A549 (cell line): Measurements from ENCODE around the gene TMEM131. TPM values are rescaled to one million over a fixed set of nuclear protein-coding genes. Genes with fewer than 3 reads are reported as not detected.

Source experiments
- ATAC-seq, 2 experiments: fragments of 200-7000 bp in 1 of 2; fragments of >200 bp in 1 of 2; cut with Nextera tagmentation in 1 of 2; cut with Tn5 transposase in 1 of 2; 3 replicates each; pipeline versions ENCODE4 v1.8.0 to v1.9.1; 2018 to 2020; ENCODE audit warnings: mild to moderate bottlenecking in 1 of 2, moderate library complexity in 1 of 2
- CTCF ChIA-PET: fragments of 300-600 bp; sonication (Branson Sonifier 250); formaldehyde crosslinking; extraction: SDS; loops from one replicate; lab custom pipeline; 2021; ENCODE audit warnings: antibody characterized with exemption, inconsistent platforms; lab: Yijun Ruan, JAX
- POLR2A ChIA-PET: fragments of 350-600 bp; formaldehyde crosslinking; extraction: SDS; loops from one replicate; lab custom pipeline; 2021; ENCODE audit warnings: antibody characterized with exemption, inconsistent platforms; lab: Yijun Ruan, JAX
- DNase-seq, 2 experiments: peaks; one replicate each; pipeline versions ENCODE4 v3.0.0 to v3.0.0-alpha.2; 2011 to 2016; ENCODE audit warnings: low read depth in 1 of 2, low spot score in 1 of 2
- FAIRE-seq: peaks from 2 replicates; lab custom pipeline; 2011; peaks lifted over from hg19 to GRCh38; lab: Jason Lieb, UNC
- H3K27ac ChIP-seq, 2 experiments: fragments of >200 bp; sonication (Bioruptor Twin); formaldehyde crosslinking; 3 replicates each; pipeline ENCODE4 v1.5.1; 2016 to 2017
- H3K4me1 ChIP-seq: fragments of >200 bp; sonication (Bioruptor Twin); formaldehyde crosslinking; 3 replicates; pipeline ENCODE4 v1.6.1; 2016
- H3K4me2 ChIP-seq: fragments of >200 bp; sonication (Bioruptor Twin); formaldehyde crosslinking; 3 replicates; pipeline ENCODE4 v1.6.1; 2016
- H3K4me3 ChIP-seq: fragments of >200 bp; sonication (Bioruptor Twin); formaldehyde crosslinking; 3 replicates; pipeline ENCODE4 v1.5.1; 2016
- H3K9me3 ChIP-seq: fragments of >200 bp; sonication (Bioruptor Twin); formaldehyde crosslinking; 3 replicates; pipeline ENCODE4 v1.6.1; 2016
- ATOH8 ChIP-seq: fragments of 250-450 bp; sonication (Bioruptor Pico); IDR thresholded peaks from 2 replicates; pipeline ENCODE4 v1.5.0; 2020; ENCODE audit warnings: low read depth, mild to moderate bottlenecking, moderate library complexity
- BCL3 ChIP-seq: fragments of >200 bp; sonication (Bioruptor Twin); formaldehyde crosslinking; IDR thresholded peaks from 3 replicates; pipeline ENCODE4 v1.6.1; 2016
- BHLHE40 ChIP-seq: IDR thresholded peaks from 2 replicates; pipeline ENCODE4 v1.6.1; 2012; ENCODE audit warnings: low read depth, low read length, inconsistent platforms
- CTCF ChIP-seq: fragments of >200 bp; sonication (Bioruptor Twin); formaldehyde crosslinking; IDR thresholded peaks from 3 replicates; pipeline ENCODE4 v1.5.1; 2016
- EHF ChIP-seq: fragments of 250-450 bp; sonication (Bioruptor Pico); IDR thresholded peaks from 2 replicates; pipeline ENCODE4 v1.5.0; 2020; ENCODE audit warnings: mild to moderate bottlenecking
- FOSB ChIP-seq: fragments of 250-450 bp; sonication (Bioruptor Pico); IDR thresholded peaks from 2 replicates; pipeline ENCODE4 v1.5.0; 2020; ENCODE audit warnings: mild to moderate bottlenecking, moderate library complexity
- FOXS1 ChIP-seq: fragments of 250-450 bp; sonication (Bioruptor Pico); IDR thresholded peaks from 2 replicates; pipeline ENCODE4 v1.5.0; 2020; ENCODE audit warnings: mild to moderate bottlenecking, moderate library complexity
- GATA3 ChIP-seq: IDR thresholded peaks from 2 replicates; pipeline ENCODE4 v1.6.1; 2012; ENCODE audit warnings: borderline replicate concordance
- HOXB5 ChIP-seq: fragments of 250-450 bp; sonication (Bioruptor Pico); IDR thresholded peaks from 2 replicates; pipeline ENCODE4 v1.5.0; 2020; ENCODE audit warnings: mild to moderate bottlenecking, moderate library complexity
- JUNB ChIP-seq: fragments of >200 bp; sonication (Bioruptor Twin); formaldehyde crosslinking; IDR thresholded peaks from 2 replicates; pipeline ENCODE4 v1.6.1; 2016
- KDM5A ChIP-seq: fragments of 200-600 bp; sonication (generic); IDR thresholded peaks from 2 replicates; pipeline ENCODE4 v1.6.1; 2016; ENCODE audit warnings: antibody characterized with exemption, mild to moderate bottlenecking
- NPAS2 ChIP-seq: fragments of 250-450 bp; sonication (Bioruptor Pico); IDR thresholded peaks from 2 replicates; pipeline ENCODE4 v1.8.0; 2022; ENCODE audit warnings: mild to moderate bottlenecking, moderate library complexity, borderline replicate concordance
- PHF8 ChIP-seq: fragments of 200-600 bp; sonication (generic); IDR thresholded peaks from 2 replicates; pipeline ENCODE4 v1.6.1; 2016; ENCODE audit warnings: low read depth, mild to moderate bottlenecking, antibody characterized with exemption, moderate library complexity, borderline replicate concordance
- POLR2A ChIP-seq: IDR thresholded peaks from 2 replicates; pipeline ENCODE4 v1.6.1; 2012; ENCODE audit warnings: mild to moderate bottlenecking, low read length
- POLR2AphosphoS2 ChIP-seq: conservative IDR thresholded peaks from 2 replicates; pipeline ENCODE4 v1.6.1; 2012; ENCODE audit warnings: low read length, improper control_type of control experiment, inconsistent platforms
- RAD21 ChIP-seq, 2 experiments: fragments of >200 bp in 1 of 2; sonication (Bioruptor Twin) in 1 of 2; formaldehyde crosslinking in 1 of 2; IDR thresholded peaks in 1 of 2; conservative IDR thresholded peaks in 1 of 2; 2 replicates in 1 of 2; 3 replicates in 1 of 2; pipeline ENCODE4 v1.6.1; 2012 to 2018; ENCODE audit warnings: inconsistent platforms in 1 of 2
- RFX5 ChIP-seq: fragments of 450-650 bp; IDR thresholded peaks from 2 replicates; pipeline ENCODE4 v1.7.1; 2014; ENCODE audit warnings: antibody characterized with exemption, mild to moderate bottlenecking, moderate library complexity
- RNF2 ChIP-seq: fragments of 200-600 bp; sonication (generic); IDR thresholded peaks from 2 replicates; pipeline ENCODE4 v1.6.1; 2016; ENCODE audit warnings: low read depth, mild to moderate bottlenecking, antibody characterized with exemption, moderate library complexity, borderline replicate concordance
- SMC3 ChIP-seq: fragments of >200 bp; sonication (Bioruptor Twin); formaldehyde crosslinking; IDR thresholded peaks from 3 replicates; pipeline ENCODE4 v1.6.1; 2018; ENCODE audit warnings: inconsistent platforms
- ZSCAN20 ChIP-seq: fragments of 250-450 bp; sonication (Bioruptor Pico); IDR thresholded peaks from 2 replicates; pipeline ENCODE4 v1.8.0; 2022; ENCODE audit warnings: mild to moderate bottlenecking, moderate library complexity
- WGBS: methylation state at CpG from one replicate; pipeline ENCODE4 v1.1.6; 2017; ENCODE audit errors: missing lambda C conversion rate; 5-methylcytosine and 5-hydroxymethylcytosine counted together
- polyA plus RNA-seq, 4 experiments: library from polyadenylated mRNA; depleted of rRNA in 3 of 4; stranded (reverse); fragments of >200 nt; fragmentation: RNase III in 1 of 4; extraction: RNeasy Plus Mini Kit Qiagen cat#74134 plus additional on column Dnase treatment in 1 of 4; gene quantifications; 2 replicates in 3 of 4; 3 replicates in 1 of 4; pipeline ENCODE4 v1.2.3, GENCODE V29; 2011 to 2017
- TF ChIP-seq, protein P1 (sequence below): IDR thresholded peaks from 2 replicates; pipeline ENCODE4 v1.6.1; 2012
- TF ChIP-seq, protein P2 (sequence below): fragments of 200-600 bp; sonication (generic); IDR thresholded peaks from 2 replicates; pipeline ENCODE4 v1.6.1; 2016; ENCODE audit warnings: antibody characterized with exemption, mild to moderate bottlenecking, moderate library complexity

TMEM131 gene
- polyA plus RNA-seq, 2 of the 4 experiments (the other 2 are of a cell fraction) = 14.5 to 21.8 TPM

DNA sequence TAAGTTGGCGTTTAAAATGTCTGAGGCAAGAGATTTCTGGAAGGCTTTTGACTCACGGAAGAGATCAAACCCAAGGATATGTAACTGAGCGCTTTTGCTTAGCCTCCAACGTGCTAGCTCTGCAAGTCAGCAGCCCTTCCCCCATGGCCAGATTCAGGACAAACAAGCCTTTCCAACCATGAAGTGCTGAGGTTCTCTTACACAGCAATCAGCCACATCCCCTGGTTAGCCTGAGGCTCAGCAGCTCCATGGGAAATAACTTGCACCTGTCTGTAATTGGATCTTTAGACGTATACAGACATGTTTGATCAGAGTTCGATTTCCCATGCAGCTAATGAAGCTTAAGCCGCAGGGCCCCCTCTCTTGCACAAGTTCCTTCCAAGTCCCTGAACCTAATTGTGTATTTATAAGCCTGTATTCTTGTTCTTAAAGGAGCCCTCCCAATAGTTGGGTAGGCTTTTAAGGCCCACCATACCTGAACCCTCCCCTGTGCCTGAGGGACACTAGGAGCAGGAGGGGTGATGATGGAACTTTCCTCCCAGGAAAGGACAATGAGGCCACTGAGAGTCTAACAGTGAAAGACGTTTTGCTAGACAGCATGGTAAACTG is 2.1 kb upstream of the TMEM131 start:
- ATAC-seq (no peak), FAIRE-seq (no peak), DNase-seq (no peak)
- no peaks in the 10 kb centered on the region for H3K9me3 ChIP-seq
- POLR2A ChIA-PET = no interaction called here
- TF ChIP-seq GATA3 (no peak), NPAS2 (CRISPR knock-in tag) (no peak), FOXS1 (CRISPR knock-in tag) (no peak), KDM5A (no peak), BHLHE40 (no peak), JUNB (no peak), POLR2AphosphoS2 (no peak), PHF8 (no peak), EHF (no peak)
- TF ChIP-seq, protein P1, sequence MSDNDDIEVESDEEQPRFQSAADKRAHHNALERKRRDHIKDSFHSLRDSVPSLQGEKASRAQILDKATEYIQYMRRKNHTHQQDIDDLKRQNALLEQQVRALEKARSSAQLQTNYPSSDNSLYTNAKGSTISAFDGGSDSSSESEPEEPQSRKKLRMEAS = no peak
- 76% methylated on average over 8 of the region's 8 CpGs for WGBS
- CTCF ChIA-PET = interaction anchor here (0.7 to 1.0 kb wide), 2 partner anchors 17 to 257 kb away, joined by 3 read pairs; no protein-coding TSS in a partner anchor
- no peak overlapping the region for H3K4me3 ChIP-seq
- peaks cover 20% of the 10 kb centered on the region; the same call in 2 of the 3 replicates for H3K4me1 ChIP-seq
- no peak overlapping the region for H3K27ac ChIP-seq
- no peak overlapping the region for H3K4me2 ChIP-seq

DNA sequence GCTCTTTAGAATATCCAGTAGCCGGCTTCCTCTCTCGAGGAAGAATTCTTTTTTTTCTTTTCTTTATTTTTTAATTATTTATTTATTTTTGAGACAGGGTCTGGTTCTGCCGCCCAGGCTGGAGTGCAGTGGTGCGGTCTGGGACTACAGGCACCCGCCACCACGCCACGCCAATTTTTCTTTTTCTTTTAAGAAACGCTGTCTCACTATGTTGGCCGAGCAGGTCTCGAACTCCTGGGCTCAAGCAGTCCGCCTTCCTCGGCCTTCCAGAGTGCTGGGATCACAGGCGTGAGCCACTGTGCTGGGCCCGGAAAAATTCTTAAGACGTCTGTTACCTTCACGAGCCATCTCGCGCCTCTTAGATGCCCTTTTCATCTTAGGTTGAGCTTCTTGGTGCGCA is 931 bp upstream of the TMEM131 start:
- ChIA-PET POLR2A (interaction anchor here (1.0 kb wide), 1 partner anchor 126 kb away, joined by 3 read pairs; no protein-coding TSS in a partner anchor), CTCF (interaction anchor here (1.0 to 1.5 kb wide), 2 partner anchors 256 to 389 kb away, joined by 3 to 6 read pairs; no protein-coding TSS in a partner anchor)
- Histone ChIP-seq H3K27ac (peak overlapping the region; percentile 98), H3K9me3 (no peaks in the 10 kb centered on the region), H3K4me2 (peak overlapping the region; percentile 78), H3K4me1 (peaks cover 22% of the 10 kb centered on the region; the same call in 2 of the 3 replicates), H3K4me3 (peak overlapping the region; percentile 93)
- FAIRE-seq = no peak
- no peak for ATAC-seq
- WGBS = 96% methylated on average over 19 of the region's 19 CpGs
- no peak for TF ChIP-seq SMC3
- TF ChIP-seq FOSB (CRISPR knock-in tag) = no peak
- no peak for TF ChIP-seq RFX5
- TF ChIP-seq POLR2A = no peak
- TF ChIP-seq RNF2 = no peak
- no peak for TF ChIP-seq GATA3
- TF ChIP-seq BCL3 = no peak
- TF ChIP-seq CTCF = no peak
- DNase-seq = no peak

- DNase-seq (peak; percentile 40 to 44), FAIRE-seq (no peak), ATAC-seq (peak; percentile 64 to 72)
- Histone ChIP-seq H3K27ac (peak overlapping the region; percentile 98), H3K9me3 (no peaks in the 10 kb centered on the region), H3K4me1 (peaks cover 22% of the 10 kb centered on the region; the same call in 2 of the 3 replicates), H3K4me3 (peak overlapping the region; percentile 93)
- POLR2A ChIA-PET = no interaction called here
- CTCF ChIA-PET = interaction anchor here (0.5 kb wide), 1 partner anchor 160 kb away, joined by 4 read pairs; no protein-coding TSS in a partner anchor
- 1% methylated on average over 32 of the region's 81 CpGs for whole genome bisulfite sequencing
- TF ChIP-seq, protein P2, sequence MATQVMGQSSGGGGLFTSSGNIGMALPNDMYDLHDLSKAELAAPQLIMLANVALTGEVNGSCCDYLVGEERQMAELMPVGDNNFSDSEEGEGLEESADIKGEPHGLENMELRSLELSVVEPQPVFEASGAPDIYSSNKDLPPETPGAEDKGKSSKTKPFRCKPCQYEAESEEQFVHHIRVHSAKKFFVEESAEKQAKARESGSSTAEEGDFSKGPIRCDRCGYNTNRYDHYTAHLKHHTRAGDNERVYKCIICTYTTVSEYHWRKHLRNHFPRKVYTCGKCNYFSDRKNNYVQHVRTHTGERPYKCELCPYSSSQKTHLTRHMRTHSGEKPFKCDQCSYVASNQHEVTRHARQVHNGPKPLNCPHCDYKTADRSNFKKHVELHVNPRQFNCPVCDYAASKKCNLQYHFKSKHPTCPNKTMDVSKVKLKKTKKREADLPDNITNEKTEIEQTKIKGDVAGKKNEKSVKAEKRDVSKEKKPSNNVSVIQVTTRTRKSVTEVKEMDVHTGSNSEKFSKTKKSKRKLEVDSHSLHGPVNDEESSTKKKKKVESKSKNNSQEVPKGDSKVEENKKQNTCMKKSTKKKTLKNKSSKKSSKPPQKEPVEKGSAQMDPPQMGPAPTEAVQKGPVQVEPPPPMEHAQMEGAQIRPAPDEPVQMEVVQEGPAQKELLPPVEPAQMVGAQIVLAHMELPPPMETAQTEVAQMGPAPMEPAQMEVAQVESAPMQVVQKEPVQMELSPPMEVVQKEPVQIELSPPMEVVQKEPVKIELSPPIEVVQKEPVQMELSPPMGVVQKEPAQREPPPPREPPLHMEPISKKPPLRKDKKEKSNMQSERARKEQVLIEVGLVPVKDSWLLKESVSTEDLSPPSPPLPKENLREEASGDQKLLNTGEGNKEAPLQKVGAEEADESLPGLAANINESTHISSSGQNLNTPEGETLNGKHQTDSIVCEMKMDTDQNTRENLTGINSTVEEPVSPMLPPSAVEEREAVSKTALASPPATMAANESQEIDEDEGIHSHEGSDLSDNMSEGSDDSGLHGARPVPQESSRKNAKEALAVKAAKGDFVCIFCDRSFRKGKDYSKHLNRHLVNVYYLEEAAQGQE = no peak
- TF ChIP-seq KDM5A = no peak
- no peak for TF ChIP-seq HOXB5 (CRISPR knock-in tag)
- TF ChIP-seq RAD21 (conservative IDR thresholded peaks at IDR 0.05 in 1 of 2, IDR thresholded peaks at IDR 0.05 in 1 of 2) = no peak
- TF ChIP-seq ZSCAN20 = no peak
- no peak for TF ChIP-seq ATOH8 (CRISPR knock-in tag)
- peak; percentile 38; the same call in 1 of the 2 replicates for TF ChIP-seq POLR2A
- peak; percentile 63 for TF ChIP-seq PHF8
- TF ChIP-seq, all 56 proteins: peak for 2
- H3K4me2 ChIP-seq = peak overlapping the region; percentile 86
Measured at GRCh38 chr2:97995026-97995733, 568 bp downstream of the TMEM131 start.
